H9 (cell line): Measurements from ENCODE around the gene EFCAB5. TPM values are rescaled to one million over a fixed set of nuclear protein-coding genes. Genes with fewer than 3 reads are reported as not detected.

Experiments
- DNase-seq: peaks from one replicate; pipeline ENCODE4 v3.0.0-alpha.2; 2017
- H2AFZ ChIP-seq: one replicate; pipeline ENCODE4 v1.6.1; 2013; ENCODE audit warnings: mild to moderate bottlenecking, low read length, control low read depth, moderate library complexity
- H2AK5ac ChIP-seq: 2 replicates; pipeline ENCODE4 v1.6.1; 2013; ENCODE audit warnings: low read length, control low read depth, mixed read lengths; ENCODE audit not compliant: insufficient read length
- H2BK120ac ChIP-seq: one replicate; pipeline ENCODE4 v1.6.1; 2013; ENCODE audit warnings: low read depth, mild to moderate bottlenecking, low read length, control low read depth, inconsistent platforms; ENCODE audit not compliant: poor library complexity, severe bottlenecking
- H2BK12ac ChIP-seq: 2 replicates; pipeline ENCODE4 v1.6.1; 2013; ENCODE audit warnings: low read length, control low read depth, mixed read lengths, low read depth; ENCODE audit not compliant: insufficient read length
- H2BK15ac ChIP-seq: 2 replicates; pipeline ENCODE4 v1.6.1; 2013; ENCODE audit warnings: low read depth, low read length, control low read depth
- H2BK20ac ChIP-seq: one replicate; pipeline ENCODE4 v1.6.1; 2013; ENCODE audit warnings: low read depth, mild to moderate bottlenecking, low read length, control low read depth, inconsistent platforms; ENCODE audit not compliant: poor library complexity, severe bottlenecking
- H2BK5ac ChIP-seq: 2 replicates; pipeline ENCODE4 v1.6.1; 2013; ENCODE audit warnings: low read length, control low read depth, mixed read lengths; ENCODE audit not compliant: insufficient read length
- H3K14ac ChIP-seq: 2 replicates; pipeline ENCODE4 v1.6.1; 2013; ENCODE audit warnings: low read length, control low read depth; ENCODE audit not compliant: insufficient read depth
- H3K18ac ChIP-seq: 2 replicates; pipeline ENCODE4 v1.6.1; 2013; ENCODE audit warnings: low read depth, mild to moderate bottlenecking, mixed read lengths, low read length, control low read depth; ENCODE audit not compliant: insufficient read length
- H3K23ac ChIP-seq: 2 replicates; pipeline ENCODE4 v1.6.1; 2013; ENCODE audit warnings: low read length, control low read depth, mixed read lengths, low read depth; ENCODE audit not compliant: insufficient read length
- H3K23me2 ChIP-seq: 2 replicates; pipeline ENCODE4 v1.6.1; 2013; ENCODE audit warnings: low read depth, mild to moderate bottlenecking, mixed read lengths, low read length, control low read depth; ENCODE audit not compliant: insufficient read length, poor library complexity, severe bottlenecking
- H3K27ac ChIP-seq: 2 replicates; pipeline ENCODE4 v1.5.1; 2013; ENCODE audit warnings: low read length, control low read depth, mixed read lengths, low read depth; ENCODE audit not compliant: insufficient read length
- H3K27me3 ChIP-seq: 2 replicates; pipeline ENCODE4 v1.6.1; 2013; ENCODE audit warnings: low read length, control low read depth, inconsistent platforms; ENCODE audit not compliant: insufficient read depth
- H3K4ac ChIP-seq: 2 replicates; pipeline ENCODE4 v1.6.1; 2013; ENCODE audit warnings: low read depth, mild to moderate bottlenecking, control low read depth, inconsistent platforms, low read length, moderate library complexity
- H3K4me1 ChIP-seq: 2 replicates; pipeline ENCODE4 v1.6.1; 2013; ENCODE audit warnings: low read length, control low read depth, inconsistent platforms; ENCODE audit not compliant: insufficient read depth
- H3K4me2 ChIP-seq: 2 replicates; pipeline ENCODE4 v1.6.1; 2013; ENCODE audit warnings: low read length, control low read depth, mixed read lengths; ENCODE audit not compliant: insufficient read length, insufficient read depth
- H3K56ac ChIP-seq: 2 replicates; pipeline ENCODE4 v1.6.1; 2013; ENCODE audit warnings: low read depth, mild to moderate bottlenecking, mixed read lengths, low read length, control low read depth; ENCODE audit not compliant: insufficient read length
- H3K79me1 ChIP-seq: 2 replicates; pipeline ENCODE4 v1.6.1; 2013; ENCODE audit warnings: low read depth, mild to moderate bottlenecking, moderate library complexity, low read length, control low read depth, inconsistent platforms; ENCODE audit not compliant: insufficient read depth, poor library complexity, severe bottlenecking
- H3K79me2 ChIP-seq: 2 replicates; pipeline ENCODE4 v1.6.1; 2013; ENCODE audit warnings: low read length, control low read depth, inconsistent platforms; ENCODE audit not compliant: insufficient read depth
- H3K9ac ChIP-seq: 2 replicates; pipeline ENCODE4 v1.6.1; 2013; ENCODE audit warnings: low read length, control low read depth, mixed read lengths; ENCODE audit not compliant: insufficient read length; ENCODE audit errors: extremely low read depth
- H3K9me3 ChIP-seq: one replicate; pipeline ENCODE4 v1.6.1; 2013; ENCODE audit warnings: low read depth, low read length, inconsistent platforms; ENCODE audit not compliant: control insufficient read depth
- H3T11ph ChIP-seq: one replicate; pipeline ENCODE4 v1.6.1; 2013; ENCODE audit warnings: mild to moderate bottlenecking, low read length, control low read depth, inconsistent platforms
- H4K20me1 ChIP-seq: one replicate; pipeline ENCODE4 v1.6.1; 2013; ENCODE audit not compliant: control insufficient read depth, insufficient read length, insufficient read depth
- H4K5ac ChIP-seq: 2 replicates; pipeline ENCODE4 v1.6.1; 2013; ENCODE audit warnings: low read depth, mild to moderate bottlenecking, mixed read lengths, low read length, control low read depth; ENCODE audit not compliant: insufficient read length
- H4K8ac ChIP-seq: replicated peaks from 2 replicates; pipeline ENCODE4 v1.6.1; 2013; ENCODE audit warnings: low read length, control low read depth, mixed read lengths, low read depth; ENCODE audit not compliant: insufficient read length
- H4K91ac ChIP-seq: 2 replicates; pipeline ENCODE4 v1.6.1; 2013; ENCODE audit warnings: low read depth, mild to moderate bottlenecking, moderate library complexity, mixed read lengths, low read length, control low read depth; ENCODE audit not compliant: insufficient read length
- H3K27ac Mint-ChIP-seq, 3 experiments: 2 replicates in 2 of 3; 3 replicates in 1 of 3; pipeline ENCODE4 v1.8.0; 2020 to 2021; ENCODE audit warnings: mixed read lengths in 3 of 3, mild to moderate bottlenecking in 1 of 3, moderate library complexity in 1 of 3
- H3K27me3 Mint-ChIP-seq: 2 replicates; pipeline ENCODE4 v1.8.0; 2021; ENCODE audit warnings: low read depth, mild to moderate bottlenecking, moderate library complexity, mixed read lengths
- H3K36me3 Mint-ChIP-seq, 3 experiments: 2 replicates in 2 of 3; 3 replicates in 1 of 3; pipeline ENCODE4 v1.8.0; 2020 to 2021; ENCODE audit warnings: low read depth in 3 of 3, mixed read lengths in 3 of 3; ENCODE audit not compliant: insufficient read depth in 1 of 3
- H3K4me1 Mint-ChIP-seq, 2 experiments: 2 replicates each; pipeline ENCODE4 v1.8.0; 2020; ENCODE audit warnings: mixed read lengths in 2 of 2
- H3K4me3 Mint-ChIP-seq, 2 experiments: 2 replicates in 1 of 2; 3 replicates in 1 of 2; pipeline ENCODE4 v1.8.0; 2020 to 2021; ENCODE audit warnings: mild to moderate bottlenecking in 2 of 2, mixed read lengths in 2 of 2, moderate library complexity in 1 of 2
- H3K9me3 Mint-ChIP-seq, 2 experiments: 2 replicates in 1 of 2; 3 replicates in 1 of 2; pipeline ENCODE4 v1.8.0; 2020; ENCODE audit warnings: mild to moderate bottlenecking in 2 of 2, mixed read lengths in 2 of 2, moderate library complexity in 1 of 2
- WGBS: extraction: QIAGEN DNeasy Blood & Tissue Kit; methylation state at CpG from one replicate; pipeline ENCODE4 v1.1.7; 2013; ENCODE audit warnings: missing lambda C conversion rate, low lambda C conversion rate, mixed read lengths; ENCODE audit not compliant: insufficient read length; ENCODE audit errors: extremely low coverage; 5-methylcytosine and 5-hydroxymethylcytosine counted together
- total RNA-seq: library from RNA; stranded (reverse); gene quantifications from 2 replicates; pipeline ENCODE4 v1.2.1, GENCODE V29; 2021
- TF ChIP-seq, protein P1 (sequence below): fragments of 200-600 bp; sonication (generic); conservative IDR thresholded peaks from 3 replicates; pipeline ENCODE4 v1.8.0; 2021; ENCODE audit warnings: antibody characterized with exemption, mild to moderate bottlenecking

Gene EFCAB5
- total RNA-seq, 1 experiment from 2014 or later, result not detected

DNA sequence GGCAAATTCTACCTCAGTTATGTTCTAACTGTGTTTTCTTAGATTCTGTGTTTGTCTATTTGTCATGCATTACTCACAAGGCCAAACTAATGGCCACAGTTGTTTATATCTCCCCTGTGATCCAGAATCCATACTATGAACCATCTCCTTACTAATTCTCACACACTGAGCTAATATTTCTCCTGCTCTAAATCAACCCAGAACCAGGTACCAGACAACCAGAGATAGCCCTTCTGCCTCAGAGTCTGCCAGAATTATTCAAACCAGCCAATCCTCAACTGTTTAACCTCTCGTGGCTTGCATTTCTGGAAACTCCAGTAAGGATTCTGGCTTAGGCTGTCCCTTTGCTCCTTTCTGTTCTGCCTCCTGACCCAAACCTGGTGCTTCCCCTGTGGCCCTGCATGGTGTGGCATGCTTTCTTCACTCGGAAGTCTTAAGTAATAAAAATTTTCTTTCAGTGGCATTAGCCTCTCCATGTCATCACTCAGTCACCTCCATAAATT, 59.4 kb downstream of the EFCAB5 start:
- H3K27me3 ChIP-seq, result no peaks in the 10 kb centered on the region
- H3K14ac ChIP-seq, result no peak overlapping the region
- no peak overlapping the region for H3K56ac ChIP-seq
- Mint-ChIP-seq H3K4me1 (peaks cover 0 to 2% of the 10 kb centered on the region in 2 experiments; a peak in 1 of 4 replicates), H3K36me3 (peaks cover 0 to 7% (median 0%) of the 10 kb centered on the region in 3 experiments; a peak in 1 of 7 replicates), H3K27me3 (no peaks in the 10 kb centered on the region; the same call in 1 of the 2 replicates), H3K9me3 (peaks cover 0 to 7% of the 10 kb centered on the region in 2 experiments; a peak in 1 of 5 replicates), H3K4me3 (no peak overlapping the region), H3K27ac (no peak overlapping the region)
- H3K79me2 ChIP-seq, result no peaks in the 10 kb centered on the region
- no peaks in the 10 kb centered on the region for H3K79me1 ChIP-seq
- H3K27ac ChIP-seq, result no peak overlapping the region
- H3K4ac ChIP-seq, result no peak overlapping the region
- H3K9me3 ChIP-seq, result no peaks in the 10 kb centered on the region
- H3T11ph ChIP-seq, result no peak overlapping the region
- TF ChIP-seq, protein P1, sequence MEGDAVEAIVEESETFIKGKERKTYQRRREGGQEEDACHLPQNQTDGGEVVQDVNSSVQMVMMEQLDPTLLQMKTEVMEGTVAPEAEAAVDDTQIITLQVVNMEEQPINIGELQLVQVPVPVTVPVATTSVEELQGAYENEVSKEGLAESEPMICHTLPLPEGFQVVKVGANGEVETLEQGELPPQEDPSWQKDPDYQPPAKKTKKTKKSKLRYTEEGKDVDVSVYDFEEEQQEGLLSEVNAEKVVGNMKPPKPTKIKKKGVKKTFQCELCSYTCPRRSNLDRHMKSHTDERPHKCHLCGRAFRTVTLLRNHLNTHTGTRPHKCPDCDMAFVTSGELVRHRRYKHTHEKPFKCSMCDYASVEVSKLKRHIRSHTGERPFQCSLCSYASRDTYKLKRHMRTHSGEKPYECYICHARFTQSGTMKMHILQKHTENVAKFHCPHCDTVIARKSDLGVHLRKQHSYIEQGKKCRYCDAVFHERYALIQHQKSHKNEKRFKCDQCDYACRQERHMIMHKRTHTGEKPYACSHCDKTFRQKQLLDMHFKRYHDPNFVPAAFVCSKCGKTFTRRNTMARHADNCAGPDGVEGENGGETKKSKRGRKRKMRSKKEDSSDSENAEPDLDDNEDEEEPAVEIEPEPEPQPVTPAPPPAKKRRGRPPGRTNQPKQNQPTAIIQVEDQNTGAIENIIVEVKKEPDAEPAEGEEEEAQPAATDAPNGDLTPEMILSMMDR, result no peak
- no peak overlapping the region for H3K9ac ChIP-seq
- H4K5ac ChIP-seq, result no peak overlapping the region
- no peak overlapping the region for H2BK15ac ChIP-seq
- no peaks in the 10 kb centered on the region for H3K4me1 ChIP-seq
- no peak overlapping the region for H2BK5ac ChIP-seq
- no peak overlapping the region for H3K18ac ChIP-seq
- H2BK120ac ChIP-seq, result no peak overlapping the region
- H4K20me1 ChIP-seq, result no peaks in the 10 kb centered on the region
- no peak overlapping the region for H2AK5ac ChIP-seq
- no CpG with 5 or more reads among the region's 2 CpGs for WGBS
- no peaks in the 10 kb centered on the region for H3K23me2 ChIP-seq
- H2AFZ ChIP-seq, result no peak overlapping the region
- no peak overlapping the region for H2BK12ac ChIP-seq
- no peak overlapping the region for H2BK20ac ChIP-seq
- H3K23ac ChIP-seq, result no peak overlapping the region
- no peak overlapping the region for H4K8ac ChIP-seq
- no peak overlapping the region for H4K91ac ChIP-seq
- DNase-seq, result no peak
- H3K4me2 ChIP-seq, result no peak overlapping the region
